Measurements from ENCODE around the gene MOB3B. TPM values are rescaled to one million over a fixed set of nuclear protein-coding genes. Genes with fewer than 3 reads are reported as not detected.

The MOB3B gene
- total and polyA plus RNA-seq, 2 donors (not counting 1 experiment from before 2014, with no cell fraction given) = under 0.01 to 0.15 TPM

DNA sequence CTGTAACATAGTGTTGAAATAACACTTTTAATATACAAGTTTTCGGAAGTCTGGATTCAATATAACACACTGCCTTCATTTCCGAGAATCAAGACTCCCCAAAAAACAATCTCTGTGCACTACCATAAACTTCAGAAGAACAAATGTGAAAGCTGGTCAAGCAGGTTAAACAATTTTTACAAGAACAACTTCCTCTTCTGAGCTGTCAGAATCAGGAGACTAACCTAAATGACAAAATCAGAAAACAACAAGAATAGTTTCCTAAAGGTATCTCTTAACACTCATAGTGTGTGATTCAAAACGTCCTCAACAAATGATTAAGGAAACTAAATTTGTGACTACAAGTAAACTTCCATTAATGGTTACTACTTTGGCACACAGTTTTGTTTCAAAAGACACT is 32.1 kb upstream of the MOB3B start:
- Histone ChIP-seq H3K27me3 (ENCODE audit: control insufficient read depth, insufficient read depth, low read length) (no peaks in the 10 kb centered on the region), H3K36me3 (ENCODE audit: control insufficient read depth, insufficient read depth, low read length) (no peaks in the 10 kb centered on the region), H3K4me1 (ENCODE audit: control insufficient read depth, extremely low read depth, insufficient read depth, low read length) (no peaks in the 10 kb centered on the region), H4K20me1 (ENCODE audit: control insufficient read depth, extremely low read depth, insufficient read depth, low read length) (no peaks in the 10 kb centered on the region), H3K27ac (ENCODE audit: insufficient read depth, low read length) (no peak overlapping the region), H2AFZ (ENCODE audit: low read length) (no peak overlapping the region), H3K9me3 (ENCODE audit: control insufficient read depth, insufficient read depth, low read depth, low read length) (no peaks in the 10 kb centered on the region), H3K9ac (ENCODE audit: insufficient read depth, low read length) (no peak overlapping the region), H3K4me3 (replicated peaks in 1 of 4; ENCODE audit: control extremely low read depth in 1 of 4, insufficient read depth in 1 of 4, low read depth in 3 of 4, low read length in 4 of 4) (no peak overlapping the region), H3K79me2 (ENCODE audit: control insufficient read depth, insufficient read depth, low read length) (no peaks in the 10 kb centered on the region), H3K4me2 (ENCODE audit: extremely low read depth, insufficient read depth, low read length) (no peak overlapping the region)
- DNase-seq (ENCODE audit: low read depth in 2 of 2) = no peak
- TF ChIP-seq, protein P1, sequence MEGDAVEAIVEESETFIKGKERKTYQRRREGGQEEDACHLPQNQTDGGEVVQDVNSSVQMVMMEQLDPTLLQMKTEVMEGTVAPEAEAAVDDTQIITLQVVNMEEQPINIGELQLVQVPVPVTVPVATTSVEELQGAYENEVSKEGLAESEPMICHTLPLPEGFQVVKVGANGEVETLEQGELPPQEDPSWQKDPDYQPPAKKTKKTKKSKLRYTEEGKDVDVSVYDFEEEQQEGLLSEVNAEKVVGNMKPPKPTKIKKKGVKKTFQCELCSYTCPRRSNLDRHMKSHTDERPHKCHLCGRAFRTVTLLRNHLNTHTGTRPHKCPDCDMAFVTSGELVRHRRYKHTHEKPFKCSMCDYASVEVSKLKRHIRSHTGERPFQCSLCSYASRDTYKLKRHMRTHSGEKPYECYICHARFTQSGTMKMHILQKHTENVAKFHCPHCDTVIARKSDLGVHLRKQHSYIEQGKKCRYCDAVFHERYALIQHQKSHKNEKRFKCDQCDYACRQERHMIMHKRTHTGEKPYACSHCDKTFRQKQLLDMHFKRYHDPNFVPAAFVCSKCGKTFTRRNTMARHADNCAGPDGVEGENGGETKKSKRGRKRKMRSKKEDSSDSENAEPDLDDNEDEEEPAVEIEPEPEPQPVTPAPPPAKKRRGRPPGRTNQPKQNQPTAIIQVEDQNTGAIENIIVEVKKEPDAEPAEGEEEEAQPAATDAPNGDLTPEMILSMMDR (conservative IDR thresholded peaks at IDR 0.05 in 1 of 2, IDR thresholded peaks at IDR 0.05 in 1 of 2; ENCODE audit: low read depth in 1 of 2, low read length in 2 of 2) = no peak

DNA sequence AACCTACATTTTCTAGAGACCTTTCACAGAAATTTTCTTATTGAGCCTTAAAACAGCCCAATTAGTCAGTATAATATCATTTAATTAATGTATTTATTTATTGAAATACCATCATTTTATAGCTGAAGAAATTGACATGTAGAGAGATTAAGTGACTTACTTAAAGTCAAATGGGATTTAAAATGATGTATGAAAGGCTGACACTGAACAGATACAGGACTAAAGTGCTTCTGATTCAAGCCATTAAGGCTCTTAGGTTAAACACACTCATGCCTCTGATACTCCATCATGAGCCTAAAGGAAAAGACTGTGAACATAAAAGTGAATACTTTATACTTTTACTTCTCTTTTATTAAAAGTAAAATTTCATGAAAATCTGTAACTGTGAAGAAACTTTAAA is 30.8 kb upstream of the MOB3B start:
- no peaks in the 10 kb centered on the region for H3K36me3 ChIP-seq (ENCODE audit: control insufficient read depth, insufficient read depth, low read length)

DNA sequence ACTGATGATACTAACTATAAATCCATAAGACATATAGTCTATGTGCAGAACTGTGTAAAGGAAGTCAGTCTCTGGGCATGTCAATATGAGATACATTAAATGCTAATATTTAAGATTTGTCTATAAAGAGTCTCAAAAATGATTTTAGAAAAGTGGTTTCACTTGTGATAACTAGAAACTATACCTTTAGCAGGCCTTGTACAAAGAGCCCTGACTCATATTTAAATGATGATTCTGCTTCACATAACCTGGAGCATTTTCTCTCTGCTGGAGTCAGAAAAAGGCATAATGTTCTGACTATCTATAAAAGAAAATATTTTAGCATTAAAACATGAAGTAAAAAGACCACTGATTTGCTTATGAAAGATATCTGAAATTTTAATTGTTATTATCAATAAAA is 28.7 kb upstream of the MOB3B start:
- H3K9me3 ChIP-seq (ENCODE audit: control insufficient read depth, insufficient read depth, low read depth, low read length) = no peaks in the 10 kb centered on the region
- H3K4me3 ChIP-seq (replicated peaks in 1 of 4; ENCODE audit: control extremely low read depth in 1 of 4, insufficient read depth in 1 of 4, low read depth in 3 of 4, low read length in 4 of 4) = no peak overlapping the region
- no peaks in the 10 kb centered on the region for H3K36me3 ChIP-seq (ENCODE audit: control insufficient read depth, insufficient read depth, low read length)
- no peaks in the 10 kb centered on the region for H3K4me1 ChIP-seq (ENCODE audit: control insufficient read depth, extremely low read depth, insufficient read depth, low read length)
- DNase-seq (ENCODE audit: low read depth in 2 of 2) = no peak
- H3K4me2 ChIP-seq (ENCODE audit: extremely low read depth, insufficient read depth, low read length) = no peak overlapping the region
- no peak overlapping the region for H3K27ac ChIP-seq (ENCODE audit: insufficient read depth, low read length)
- no peak overlapping the region for H2AFZ ChIP-seq (ENCODE audit: low read length)
- H4K20me1 ChIP-seq (ENCODE audit: control insufficient read depth, extremely low read depth, insufficient read depth, low read length) = no peaks in the 10 kb centered on the region
- no peaks in the 10 kb centered on the region for H3K27me3 ChIP-seq (ENCODE audit: control insufficient read depth, insufficient read depth, low read length)
- TF ChIP-seq EZH2 (IDR thresholded peaks at IDR 0.05; ENCODE audit: low read length, missing control alignments) = no peak
- TF ChIP-seq, protein P1 (conservative IDR thresholded peaks at IDR 0.05 in 1 of 2, IDR thresholded peaks at IDR 0.05 in 1 of 2; ENCODE audit: low read depth in 1 of 2, low read length in 2 of 2) = no peak
- H3K79me2 ChIP-seq (ENCODE audit: control insufficient read depth, insufficient read depth, low read length) = no peaks in the 10 kb centered on the region
- H3K9ac ChIP-seq (ENCODE audit: insufficient read depth, low read length) = no peak overlapping the region

More for the DNA sequence above, 30.8 kb upstream of the MOB3B start:
- no peak for DNase-seq (ENCODE audit: low read depth in 2 of 2)
- Histone ChIP-seq H3K9ac (ENCODE audit: insufficient read depth, low read length) (no peak overlapping the region), H3K79me2 (ENCODE audit: control insufficient read depth, insufficient read depth, low read length) (no peaks in the 10 kb centered on the region), H3K27me3 (ENCODE audit: control insufficient read depth, insufficient read depth, low read length) (no peaks in the 10 kb centered on the region), H4K20me1 (ENCODE audit: control insufficient read depth, extremely low read depth, insufficient read depth, low read length) (no peaks in the 10 kb centered on the region), H2AFZ (ENCODE audit: low read length) (no peak overlapping the region), H3K4me3 (replicated peaks in 1 of 4; ENCODE audit: control extremely low read depth in 1 of 4, insufficient read depth in 1 of 4, low read depth in 3 of 4, low read length in 4 of 4) (no peak overlapping the region), H3K27ac (ENCODE audit: insufficient read depth, low read length) (no peak overlapping the region), H3K4me1 (ENCODE audit: control insufficient read depth, extremely low read depth, insufficient read depth, low read length) (no peaks in the 10 kb centered on the region), H3K9me3 (ENCODE audit: control insufficient read depth, insufficient read depth, low read depth, low read length) (no peaks in the 10 kb centered on the region), H3K4me2 (ENCODE audit: extremely low read depth, insufficient read depth, low read length) (no peak overlapping the region)
- no peak for TF ChIP-seq EZH2 (IDR thresholded peaks at IDR 0.05; ENCODE audit: low read length, missing control alignments)
- TF ChIP-seq, protein P1 (conservative IDR thresholded peaks at IDR 0.05 in 1 of 2, IDR thresholded peaks at IDR 0.05 in 1 of 2; ENCODE audit: low read depth in 1 of 2, low read length in 2 of 2) = no peak
